HG02571 (cell line): Measurements from ENCODE around the gene BDKRB2.

Source experiments
- ATAC-seq: cut with Tn5 transposase; IDR thresholded peaks from one replicate; pipeline ENCODE4 v1.9.1; 2021; ENCODE audit warnings: mild to moderate bottlenecking, moderate library complexity; ENCODE audit not compliant: unreplicated experiment

The BDKRB2 gene

GRCh38 chr14:96197969-96198368 is 6.7 kb upstream of the BDKRB2 start:
- no peak for ATAC-seq

GRCh38 chr14:96198430-96199130 is 6.1 kb upstream of the BDKRB2 start:
- ATAC-seq, result no peak

GRCh38 chr14:96201157-96201556 is 3.5 kb upstream of the BDKRB2 start:
- ATAC-seq, result no peak

GRCh38 chr14:96201965-96202364 is 2.7 kb upstream of the BDKRB2 start:
- ATAC-seq, result no peak

- ATAC-seq, result no peak
Observed at GRCh38 chr14:96202441-96203094, 2.1 kb upstream of the BDKRB2 start.

- no peak for ATAC-seq
Observed at GRCh38 chr14:96203116-96203515, 1.5 kb upstream of the BDKRB2 start.

GRCh38 chr14:96203635-96204034 is 1.0 kb upstream of the BDKRB2 start:
- ATAC-seq, result no peak

- no peak for ATAC-seq
Observed at GRCh38 chr14:96205059-96205977, 679 bp downstream of the BDKRB2 start.

- ATAC-seq, result no peak
Observed at GRCh38 chr14:96205978-96206360, 1.3 kb downstream of the BDKRB2 start.

- no peak for ATAC-seq
Observed at GRCh38 chr14:96206461-96206860, 1.8 kb downstream of the BDKRB2 start.

- no peak for ATAC-seq
Observed at GRCh38 chr14:96207686-96208085, 3.0 kb downstream of the BDKRB2 start.

GRCh38 chr14:96208739-96209138 is 4.1 kb downstream of the BDKRB2 start:
- ATAC-seq, result no peak

- ATAC-seq, result no peak
Observed at GRCh38 chr14:96212140-96212539, 7.5 kb downstream of the BDKRB2 start.

- ATAC-seq, result no peak
Observed at GRCh38 chr14:96212896-96213295, 8.3 kb downstream of the BDKRB2 start.

- no peak for ATAC-seq
Observed at GRCh38 chr14:96213871-96214465, 9.3 kb downstream of the BDKRB2 start.

GRCh38 chr14:96214793-96215192 is 10.2 kb downstream of the BDKRB2 start:
- no peak for ATAC-seq

GRCh38 chr14:96215452-96216244 is 11.0 kb downstream of the BDKRB2 start:
- ATAC-seq, result no peak

GRCh38 chr14:96216627-96217026 is 12.0 kb downstream of the BDKRB2 start:
- no peak for ATAC-seq

- ATAC-seq, result no peak
Observed at GRCh38 chr14:96217376-96217913, 12.8 kb downstream of the BDKRB2 start.

GRCh38 chr14:96221109-96221650 is 16.5 kb downstream of the BDKRB2 start:
- ATAC-seq, result no peak
